NCI-H1105 (cell line): ENCODE data around the gene FNDC11.
A peak's percentile ranks its signal among the peaks of the same experiment; 100 is the strongest.

Source experiments
- DNase-seq: peaks from one replicate; lab custom pipeline; 2025; lab: John Stamatoyannopoulos, UW

Gene FNDC11

GRCh38 chr20:63582382-63583063, 28.6 kb downstream of the FNDC11 start:
- DNase-seq: no peak

- no peak for DNase-seq
These were observed 31.9 kb downstream of the FNDC11 start for GRCh38 chr20:63585616-63586565.

GRCh38 chr20:63586797-63587196, 32.8 kb downstream of the FNDC11 start:
- no peak for DNase-seq

- DNase-seq: no peak
These were observed 33.3 kb downstream of the FNDC11 start for GRCh38 chr20:63587256-63587655.

- DNase-seq: no peak
These were observed 34.0 kb downstream of the FNDC11 start for GRCh38 chr20:63587776-63588591.

GRCh38 chr20:63588641-63589041, 34.7 kb downstream of the FNDC11 start:
- DNase-seq: no peak

- DNase-seq: peak; percentile 81
These were observed 35.6 kb downstream of the FNDC11 start for GRCh38 chr20:63589261-63590217.

- no peak for DNase-seq
These were observed 36.5 kb downstream of the FNDC11 start for GRCh38 chr20:63590218-63591146.

- DNase-seq: no peak
These were observed 37.2 kb downstream of the FNDC11 start for GRCh38 chr20:63591147-63591533.

GRCh38 chr20:63591786-63592355, 37.9 kb downstream of the FNDC11 start:
- no peak for DNase-seq

- no peak for DNase-seq
These were observed 38.7 kb downstream of the FNDC11 start for GRCh38 chr20:63592661-63593060.

- DNase-seq: no peak
These were observed 40.1 kb downstream of the FNDC11 start for GRCh38 chr20:63594043-63594561.

GRCh38 chr20:63595416-63596127, 41.6 kb downstream of the FNDC11 start:
- no peak for DNase-seq

GRCh38 chr20:63596423-63596822, 42.5 kb downstream of the FNDC11 start:
- no peak for DNase-seq

- DNase-seq: no peak
These were observed 43.9 kb downstream of the FNDC11 start for GRCh38 chr20:63597651-63598478.

GRCh38 chr20:63598479-63599395, 44.8 kb downstream of the FNDC11 start:
- no peak for DNase-seq
